PC-9 (cell line): ENCODE results near the gene NYAP1. TPM values are rescaled to one million over a fixed set of nuclear protein-coding genes. Genes with fewer than 3 reads are reported as not detected.

Experiments used
- BruUV-seq: library from RNA; stranded (reverse); fragments of 400-500 nt; replicated peaks from 2 replicates; lab custom pipeline; 2021; lab: Mats Ljungman, UMichigan
- CTCF ChIA-PET: fragments of 300-600 bp; sonication (Branson Sonifier 250); formaldehyde crosslinking; loops from one replicate; lab custom pipeline; 2022; ENCODE audit warnings: antibody characterized with exemption; lab: Charles Lee
- POLR2A ChIA-PET: fragments of 300-600 bp; sonication (Branson Sonifier 250); formaldehyde crosslinking; loops from one replicate; lab custom pipeline; 2022; ENCODE audit warnings: antibody characterized with exemption; ENCODE audit not compliant: unreplicated experiment; lab: Charles Lee
- DNase-seq, 2 experiments: peaks; one replicate each; pipeline versions ENCODE4 v3.0.0 to v3.0.0-alpha.2; 2015 to 2022; ENCODE audit warnings: mixed read lengths in 1 of 2
- H2AFZ ChIP-seq: fragments of 200-600 bp; sonication (generic); 2 replicates; pipeline ENCODE4 v1.8.1; 2017; ENCODE audit warnings: antibody characterized with exemption
- H3F3A ChIP-seq: fragments of 200-600 bp; sonication (generic); 2 replicates; pipeline ENCODE4 v1.8.1; 2017; ENCODE audit warnings: antibody characterized with exemption, mild to moderate bottlenecking, low read depth; ENCODE audit not compliant: insufficient read depth
- H3K27ac ChIP-seq: fragments of 200-600 bp; sonication (generic); 2 replicates; pipeline ENCODE4 v1.6.1; 2016; ENCODE audit warnings: mixed run types
- H3K27me3 ChIP-seq: fragments of 200-600 bp; sonication (generic); 2 replicates; pipeline ENCODE4 v1.6.1; 2016; ENCODE audit warnings: low read depth, mixed run types; ENCODE audit not compliant: insufficient read depth
- H3K36me3 ChIP-seq: fragments of 200-600 bp; sonication (generic); 2 replicates; pipeline ENCODE4 v1.6.1; 2016; ENCODE audit warnings: low read depth, mixed run types
- H3K4me1 ChIP-seq: fragments of 200-600 bp; sonication (generic); replicated peaks from 2 replicates; pipeline ENCODE4 v1.6.1; 2016; ENCODE audit warnings: mixed run types; ENCODE audit not compliant: insufficient read depth
- H3K4me2 ChIP-seq: fragments of 200-600 bp; sonication (generic); 2 replicates; pipeline ENCODE4 v1.6.1; 2017; ENCODE audit warnings: mixed run types
- H3K4me3 ChIP-seq: fragments of 200-600 bp; sonication (generic); 2 replicates; pipeline ENCODE4 v1.6.1; 2016; ENCODE audit warnings: mixed run types
- H3K79me2 ChIP-seq: fragments of 200-600 bp; sonication (generic); 2 replicates; pipeline ENCODE4 v1.6.1; 2017; ENCODE audit warnings: low read depth, mixed run types
- H3K9me2 ChIP-seq: fragments of 200-600 bp; sonication (generic); 2 replicates; pipeline ENCODE4 v1.8.1; 2017; ENCODE audit warnings: mild to moderate bottlenecking; ENCODE audit not compliant: insufficient read depth
- H3K9me3 ChIP-seq: fragments of 200-600 bp; sonication (generic); 2 replicates; pipeline ENCODE4 v1.8.1; 2016; ENCODE audit warnings: low read depth; ENCODE audit not compliant: insufficient read depth
- H4K20me1 ChIP-seq: fragments of 200-600 bp; sonication (generic); 2 replicates; pipeline ENCODE4 v1.8.1; 2017; ENCODE audit not compliant: insufficient read depth
- EZH2 ChIP-seq: fragments of 200-600 bp; sonication (generic); IDR thresholded peaks from 2 replicates; pipeline ENCODE4 v1.8.0; 2017; ENCODE audit warnings: antibody characterized with exemption, low read depth
- intact Hi-C: fragments of 100-400 bp; cut with micrococcal nuclease; formaldehyde crosslinking; loops from one replicate; pipeline ENCODE4 v1.10.0; 2022; ENCODE audit not compliant: unreplicated experiment
- total RNA-seq: library from RNA; stranded (reverse); gene quantifications from 2 replicates; pipeline ENCODE4 v1.2.3, GENCODE V29; 2021
- TF ChIP-seq, protein P1 (sequence below): fragments of 200-600 bp; sonication (generic); conservative IDR thresholded peaks from 2 replicates; pipeline ENCODE4 v1.6.1; 2017; ENCODE audit warnings: mixed run types, antibody characterized with exemption, mild to moderate bottlenecking, moderate library complexity

Gene NYAP1
- total RNA-seq, 1 experiment from 2014 or later = 1.3 TPM

DNA sequence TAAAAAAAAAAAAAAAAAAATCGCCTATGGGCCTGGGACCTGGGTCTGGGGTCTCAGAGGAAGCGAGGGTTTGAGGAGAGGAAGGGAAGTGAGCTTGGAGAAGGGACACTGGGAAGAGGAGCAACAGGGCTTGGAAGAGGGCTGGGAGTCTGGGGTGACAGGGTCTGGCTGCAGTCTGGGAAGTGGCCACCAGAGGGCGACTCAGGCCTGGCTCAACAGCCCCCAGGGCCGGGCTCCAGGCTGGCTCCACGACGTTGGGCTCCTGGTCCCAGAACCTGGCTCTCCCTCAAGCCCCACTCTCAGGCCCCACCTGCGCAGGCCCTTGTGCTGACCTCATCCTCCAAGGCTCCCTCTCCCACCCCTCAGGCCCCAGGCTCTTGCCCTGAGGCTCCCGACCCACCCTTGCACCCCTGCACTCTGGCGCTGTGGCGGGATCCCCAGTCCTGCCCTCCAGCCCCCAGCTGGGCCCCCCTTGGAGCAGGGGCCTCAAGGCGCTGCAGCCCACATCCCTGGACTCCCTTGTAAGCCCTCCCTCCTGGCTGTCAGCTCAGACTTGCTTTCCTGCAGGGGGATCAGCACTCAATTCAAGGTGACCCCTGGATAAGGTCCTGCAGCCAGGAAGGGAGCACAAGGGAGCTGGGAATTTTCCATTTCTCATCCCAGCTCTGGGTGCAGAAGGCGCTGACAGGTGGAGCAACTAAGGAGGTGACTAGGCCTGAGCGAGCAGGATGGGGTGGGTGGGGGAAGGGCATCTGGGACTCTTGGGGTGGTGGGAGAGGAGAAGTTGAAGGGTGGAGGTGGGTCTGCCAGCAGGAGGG is 14.3 kb upstream of the NYAP1 start:
- Histone ChIP-seq H3K36me3 (no peaks in the 10 kb centered on the region), H3F3A (peaks cover 8% of the 10 kb centered on the region; the same call in 1 of the 2 replicates), H3K9me2 (no peaks in the 10 kb centered on the region), H3K4me2 (no peak overlapping the region), H2AFZ (no peak overlapping the region), H3K27ac (no peak overlapping the region), H3K4me3 (no peak overlapping the region), H3K4me1 (no peaks in the 10 kb centered on the region), H3K79me2 (no peaks in the 10 kb centered on the region), H3K27me3 (no peaks in the 10 kb centered on the region), H4K20me1 (no peaks in the 10 kb centered on the region), H3K9me3 (no peaks in the 10 kb centered on the region)
- no TSS peak for BruUV-seq
- DNase-seq = peak; percentile 54 to 85
- TF ChIP-seq, protein P1, sequence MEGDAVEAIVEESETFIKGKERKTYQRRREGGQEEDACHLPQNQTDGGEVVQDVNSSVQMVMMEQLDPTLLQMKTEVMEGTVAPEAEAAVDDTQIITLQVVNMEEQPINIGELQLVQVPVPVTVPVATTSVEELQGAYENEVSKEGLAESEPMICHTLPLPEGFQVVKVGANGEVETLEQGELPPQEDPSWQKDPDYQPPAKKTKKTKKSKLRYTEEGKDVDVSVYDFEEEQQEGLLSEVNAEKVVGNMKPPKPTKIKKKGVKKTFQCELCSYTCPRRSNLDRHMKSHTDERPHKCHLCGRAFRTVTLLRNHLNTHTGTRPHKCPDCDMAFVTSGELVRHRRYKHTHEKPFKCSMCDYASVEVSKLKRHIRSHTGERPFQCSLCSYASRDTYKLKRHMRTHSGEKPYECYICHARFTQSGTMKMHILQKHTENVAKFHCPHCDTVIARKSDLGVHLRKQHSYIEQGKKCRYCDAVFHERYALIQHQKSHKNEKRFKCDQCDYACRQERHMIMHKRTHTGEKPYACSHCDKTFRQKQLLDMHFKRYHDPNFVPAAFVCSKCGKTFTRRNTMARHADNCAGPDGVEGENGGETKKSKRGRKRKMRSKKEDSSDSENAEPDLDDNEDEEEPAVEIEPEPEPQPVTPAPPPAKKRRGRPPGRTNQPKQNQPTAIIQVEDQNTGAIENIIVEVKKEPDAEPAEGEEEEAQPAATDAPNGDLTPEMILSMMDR = peak; percentile 88
- TF ChIP-seq EZH2 = no peak
- intact Hi-C loops = loop anchor here (1.0 to 5.0 kb wide), 3 partner anchors 90 to 383 kb away; partner anchors contain the start of genes GIGYF1 and SLC12A9
- POLR2A ChIA-PET = interaction anchor here (0.6 to 0.7 kb wide), 3 partner anchors 258 to 745 kb away, joined by 3 to 15 read pairs (median 7); no protein-coding TSS in a partner anchor
- CTCF ChIA-PET = interaction anchor here (0.5 to 1.3 kb wide), 14 partner anchors 9 to 1060 kb away, joined by 3 to 18 read pairs (median 4); partner anchors contain the start of genes BUD31 and TSC22D4

DNA sequence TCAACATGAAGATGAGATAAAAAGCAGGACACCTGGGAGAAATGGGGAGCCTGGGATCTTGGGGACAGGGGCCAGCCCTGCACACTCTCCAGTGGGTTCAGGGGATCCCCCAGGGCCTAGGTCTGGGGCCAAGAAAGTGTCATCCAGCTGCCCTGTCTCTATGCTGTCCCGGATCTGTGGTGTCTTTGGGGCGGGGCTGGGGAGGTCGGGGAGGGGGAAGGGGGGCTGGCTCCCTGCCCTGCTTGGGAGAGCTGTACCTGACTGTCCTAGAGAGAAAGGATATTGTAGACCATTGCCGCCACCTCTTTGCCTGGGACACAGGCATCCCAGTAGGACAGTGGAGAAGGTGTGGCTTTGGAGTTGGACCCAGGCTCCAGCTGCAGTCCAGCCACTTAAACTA is 12.7 kb upstream of the NYAP1 start:
- ChIA-PET POLR2A (no interaction called here), CTCF (no interaction called here)
- Histone ChIP-seq H3K4me2 (no peak overlapping the region), H3K9me3 (no peaks in the 10 kb centered on the region), H3F3A (peaks cover 14% of the 10 kb centered on the region; the same call in 1 of the 2 replicates), H3K4me3 (no peak overlapping the region), H3K27ac (no peak overlapping the region), H3K4me1 (no peaks in the 10 kb centered on the region), H4K20me1 (0 out of 2 replicates have a peak, but pooled peaks cover 4% of the 10 kb centered on the region), H2AFZ (no peak overlapping the region), H3K79me2 (no peaks in the 10 kb centered on the region), H3K27me3 (no peaks in the 10 kb centered on the region), H3K9me2 (no peaks in the 10 kb centered on the region), H3K36me3 (no peaks in the 10 kb centered on the region)
- TF ChIP-seq, protein P1 = no peak
- no peak for TF ChIP-seq EZH2
- BruUV-seq = no TSS peak
- no peak for DNase-seq
- intact Hi-C loops = no loop called here

DNA sequence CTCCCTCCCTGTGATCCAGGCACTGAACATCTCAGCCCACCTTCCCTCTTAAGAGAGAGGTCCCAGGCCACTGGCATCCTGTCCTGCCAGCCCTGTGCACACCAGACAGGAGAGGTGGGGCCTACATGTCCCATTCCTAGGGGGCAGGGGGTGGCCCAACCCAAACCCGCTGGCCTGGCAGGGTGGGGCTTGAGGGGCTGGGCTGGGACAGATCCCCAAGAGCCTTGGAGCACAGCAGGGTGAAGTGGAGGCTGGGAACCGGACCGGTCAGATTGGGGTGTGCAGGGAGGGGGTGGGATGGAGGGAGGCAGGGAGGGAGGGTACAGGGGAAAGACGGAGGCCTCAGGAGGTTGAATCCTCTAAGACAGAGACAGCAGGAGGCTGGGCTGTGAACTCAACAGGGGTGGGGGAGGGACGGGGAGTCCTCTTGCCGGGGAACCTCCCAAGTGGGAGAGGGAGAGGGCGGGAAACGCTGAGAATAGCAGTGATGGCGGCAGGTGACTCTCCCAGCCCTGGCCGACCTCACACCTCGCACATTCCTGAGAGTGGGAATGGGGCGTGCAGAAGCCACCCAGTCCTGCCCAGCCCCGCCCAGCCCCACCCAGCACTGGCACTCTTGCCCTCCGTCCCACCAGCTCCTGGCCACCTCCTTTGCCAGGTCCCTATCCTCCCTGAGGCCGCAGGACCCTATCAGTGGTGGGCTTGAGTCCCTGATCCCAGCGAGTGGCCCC is 11.4 kb upstream of the NYAP1 start:
- ChIA-PET CTCF (no interaction called here), POLR2A (no interaction called here)
- H3K4me2 ChIP-seq = no peak overlapping the region
- H3F3A ChIP-seq = peaks cover 14% of the 10 kb centered on the region; the same call in 1 of the 2 replicates
- H3K4me1 ChIP-seq = peaks cover 2% of the 10 kb centered on the region
- DNase-seq = no peak
- no peaks in the 10 kb centered on the region for H3K27me3 ChIP-seq
- no peaks in the 10 kb centered on the region for H3K9me2 ChIP-seq
- H3K36me3 ChIP-seq = no peaks in the 10 kb centered on the region
- TF ChIP-seq EZH2 = no peak
- TF ChIP-seq, protein P1 = no peak
- H3K9me3 ChIP-seq = no peaks in the 10 kb centered on the region
- H3K27ac ChIP-seq = no peak overlapping the region
- intact Hi-C loops = no loop called here
- H4K20me1 ChIP-seq = peaks cover 4% of the 10 kb centered on the region; the same call in 1 of the 2 replicates
- peaks cover 11% of the 10 kb centered on the region for H3K79me2 ChIP-seq
- BruUV-seq = no TSS peak
- H2AFZ ChIP-seq = no peak overlapping the region
- H3K4me3 ChIP-seq = no peak overlapping the region
